Neural cell (in vitro differentiated cells): Measurements from ENCODE around the gene ARF3. TPM values are rescaled to one million over a fixed set of nuclear protein-coding genes. Genes with fewer than 3 reads are reported as not detected.

Experiments
- H2AFZ ChIP-seq: fragments of 200-600, 300-800 bp; sonication (generic), shearing (Covaris generic); 2 replicates; pipeline ENCODE4 v1.6.0; 2014; ENCODE audit warnings: low read depth, mild to moderate bottlenecking, antibody characterized with exemption, low read length, moderate library complexity
- H3F3A ChIP-seq: fragments of 200-600 bp; shearing (Covaris generic); 2 replicates; pipeline ENCODE4 v1.6.1; 2016; ENCODE audit warnings: mild to moderate bottlenecking, moderate library complexity, mixed read lengths, antibody characterized with exemption, low read length; ENCODE audit not compliant: insufficient read depth, poor library complexity, severe bottlenecking
- H3K27ac ChIP-seq: fragments of 200-600, 300-800 bp; sonication (generic), shearing (Covaris generic); 2 replicates; pipeline ENCODE4 v1.5.1; 2014; ENCODE audit warnings: mild to moderate bottlenecking, low read length, moderate library complexity
- H3K27me3 ChIP-seq: fragments of 300-800, 200-600 bp; sonication (generic), shearing (Covaris generic); 2 replicates; pipeline ENCODE4 v1.6.0; 2014; ENCODE audit warnings: mild to moderate bottlenecking, low read depth, low read length, moderate library complexity; ENCODE audit not compliant: insufficient read depth
- H3K36me3 ChIP-seq: fragments of 300-800, 200-600 bp; sonication (generic), shearing (Covaris generic); 2 replicates; pipeline ENCODE4 v1.5.1; 2014; ENCODE audit warnings: mild to moderate bottlenecking, antibody characterized with exemption, low read length, moderate library complexity; ENCODE audit not compliant: insufficient read depth
- H3K4me2 ChIP-seq: fragments of 300-800, 200-600 bp; sonication (generic), shearing (Covaris generic); 2 replicates; pipeline ENCODE4 v1.6.0; 2014; ENCODE audit warnings: mild to moderate bottlenecking, low read length
- H3K4me3 ChIP-seq: fragments of 300-800, 200-600 bp; sonication (generic), shearing (Covaris generic); 2 replicates; pipeline ENCODE4 v1.5.1; 2014; ENCODE audit warnings: mild to moderate bottlenecking, low read length, moderate library complexity
- H3K79me2 ChIP-seq: fragments of 200-600 bp; shearing (Covaris generic); replicated peaks from 2 replicates; pipeline ENCODE4 v1.6.0; 2014; ENCODE audit warnings: mild to moderate bottlenecking, low read length, moderate library complexity; ENCODE audit not compliant: insufficient read depth
- H3K9ac ChIP-seq: fragments of 300-800, 200-600 bp; sonication (generic), shearing (Covaris generic); 2 replicates; pipeline ENCODE4 v1.6.1; 2016; ENCODE audit warnings: mild to moderate bottlenecking, low read length, mixed read lengths
- H3K9me2 ChIP-seq: fragments of 200-600 bp; shearing (Covaris generic); 2 replicates; pipeline ENCODE4 v1.6.1; 2016; ENCODE audit warnings: mild to moderate bottlenecking, low read length, mixed read lengths; ENCODE audit not compliant: insufficient read depth
- H3K9me3 ChIP-seq: fragments of 200-600, 300-800 bp; sonication (generic), shearing (Covaris generic); 2 replicates; pipeline ENCODE4 v1.6.1; 2016; ENCODE audit warnings: mild to moderate bottlenecking, mixed run types, low read length, moderate library complexity, mixed read lengths
- H4K20me1 ChIP-seq: fragments of 200-600 bp; shearing (Covaris generic); 2 replicates; pipeline ENCODE4 v1.6.1; 2016; ENCODE audit warnings: mild to moderate bottlenecking, mixed run types; ENCODE audit not compliant: insufficient read depth
- CTCF ChIP-seq: fragments of 450-650 bp; IDR thresholded peaks from 2 replicates; pipeline ENCODE4 v1.5.1; 2014; ENCODE audit warnings: antibody characterized with exemption, mild to moderate bottlenecking, moderate library complexity; ENCODE audit not compliant: poor library complexity, severe bottlenecking
- EP300 ChIP-seq: fragments of 450-650 bp; conservative IDR thresholded peaks from 2 replicates; pipeline ENCODE4 v1.6.1; 2014; ENCODE audit warnings: antibody characterized with exemption, mild to moderate bottlenecking, moderate library complexity; ENCODE audit not compliant: poor library complexity, severe bottlenecking
- EZH2 ChIP-seq: fragments of 200-600, 300-800 bp; shearing (Covaris generic), sonication (generic); IDR thresholded peaks from 2 replicates; pipeline ENCODE4 v1.6.1; 2014; ENCODE audit warnings: antibody characterized with exemption, low read length, borderline replicate concordance, mild to moderate bottlenecking; ENCODE audit not compliant: insufficient read depth, poor library complexity, severe bottlenecking
- MXI1 ChIP-seq: fragments of 450-650 bp; conservative IDR thresholded peaks from 2 replicates; pipeline ENCODE4 v1.6.1; 2014; ENCODE audit warnings: antibody characterized with exemption, mild to moderate bottlenecking; ENCODE audit not compliant: poor library complexity, severe bottlenecking
- POLR2AphosphoS5 ChIP-seq: IDR thresholded peaks from 2 replicates; pipeline ENCODE4 v1.6.1; 2012
- RAD21 ChIP-seq: fragments of 450-650 bp; conservative IDR thresholded peaks from 2 replicates; pipeline ENCODE4 v1.6.1; 2014; ENCODE audit warnings: antibody characterized with exemption, mild to moderate bottlenecking, moderate library complexity
- REST ChIP-seq: IDR thresholded peaks from 2 replicates; pipeline ENCODE4 v1.6.1; 2012; ENCODE audit warnings: borderline replicate concordance
- SMC3 ChIP-seq: fragments of 450-650 bp; conservative IDR thresholded peaks from 2 replicates; pipeline ENCODE4 v1.6.1; 2014; ENCODE audit warnings: antibody characterized with exemption, mild to moderate bottlenecking, moderate library complexity; ENCODE audit not compliant: poor library complexity
- TAF1 ChIP-seq: IDR thresholded peaks from 2 replicates; pipeline ENCODE4 v1.6.1; 2012; ENCODE audit warnings: low read depth
- polyA plus RNA-seq: library from polyadenylated mRNA; depleted of rRNA; stranded (reverse); fragments of >200 nt; gene quantifications from 2 replicates; pipeline ENCODE4 v1.2.3, GENCODE V29; 2014

ARF3 gene
- polyA plus RNA-seq, 1 donor from 2014 or later: 114 TPM

GRCh38 chr12:48977290-48978281, 20.3 kb upstream of the ARF3 start:
- Histone ChIP-seq H4K20me1 (no peaks in the 10 kb centered on the region), H3F3A (no peaks in the 10 kb centered on the region), H3K36me3 (no peaks in the 10 kb centered on the region), H3K4me3 (no peak overlapping the region), H3K27me3 (peaks cover 100% of the 10 kb centered on the region), H3K4me2 (no peak overlapping the region), H3K9me2 (no peaks in the 10 kb centered on the region), H3K27ac (no peak overlapping the region), H3K9me3 (no peaks in the 10 kb centered on the region), H2AFZ (no peak overlapping the region), H3K79me2 (no peaks in the 10 kb centered on the region), H3K9ac (no peak overlapping the region)
- TF ChIP-seq POLR2AphosphoS5: no peak
- peak; percentile 51 for TF ChIP-seq CTCF
- no peak for TF ChIP-seq TAF1

GRCh38 chr12:48973941-48974673, 16.8 kb upstream of the ARF3 start:
- no peaks in the 10 kb centered on the region for H3K9me2 ChIP-seq
- H3K27ac ChIP-seq: no peak overlapping the region
- H3F3A ChIP-seq: no peaks in the 10 kb centered on the region
- H2AFZ ChIP-seq: no peak overlapping the region
- no peaks in the 10 kb centered on the region for H4K20me1 ChIP-seq
- no peaks in the 10 kb centered on the region for H3K79me2 ChIP-seq
- peaks cover 100% of the 10 kb centered on the region for H3K27me3 ChIP-seq
- no peak overlapping the region for H3K4me3 ChIP-seq
- TF ChIP-seq POLR2AphosphoS5: no peak
- no peak for TF ChIP-seq REST
- TF ChIP-seq SMC3: no peak
- TF ChIP-seq MXI1: no peak
- no peak for TF ChIP-seq TAF1
- TF ChIP-seq EP300: no peak
- peak; percentile 49 for TF ChIP-seq CTCF
- no peak for TF ChIP-seq RAD21
- TF ChIP-seq EZH2: peak; percentile 66
- H3K9me3 ChIP-seq: no peaks in the 10 kb centered on the region
- H3K36me3 ChIP-seq: no peaks in the 10 kb centered on the region
- no peak overlapping the region for H3K4me2 ChIP-seq
- no peak overlapping the region for H3K9ac ChIP-seq
